ENCODE data around the gene SEC14L3. TPM values are rescaled to one million over a fixed set of nuclear protein-coding genes. Genes with fewer than 3 reads are reported as not detected.

The SEC14L3 gene
- total and polyA plus RNA-seq, 2 donors (not counting 1 experiment from before 2014, with no cell fraction given): not detected

DNA sequence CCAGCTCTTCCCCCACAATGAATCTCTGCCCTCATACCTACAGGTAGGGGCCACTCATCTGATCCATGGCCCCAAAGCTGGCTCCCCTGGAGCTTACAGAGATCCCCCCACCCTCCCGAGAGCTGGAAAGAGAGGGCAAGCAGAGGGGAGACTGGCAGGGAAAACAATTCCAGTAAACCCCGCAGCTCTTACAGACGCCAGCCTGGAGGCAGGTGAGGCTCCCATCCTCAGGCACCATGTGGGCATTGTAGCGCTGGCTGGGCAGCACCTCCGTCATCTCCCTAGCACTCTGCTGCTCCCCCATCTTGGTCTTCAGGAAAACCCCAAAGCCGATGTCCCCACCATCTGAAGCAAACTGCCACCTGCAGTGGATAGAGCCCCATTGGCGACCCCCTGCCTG is 19.6 kb upstream of the SEC14L3 start:
- no peak overlapping the region for H2AFZ ChIP-seq (ENCODE audit: insufficient read depth, low read depth, low read length, poor library complexity, severe bottlenecking)
- H3K27me3 ChIP-seq (replicated peaks in 1 of 4; ENCODE audit: control extremely low read depth in 1 of 4, control insufficient read depth in 3 of 4, insufficient read depth in 4 of 4, low read length in 3 of 4): peaks cover 0 to 3% (median 0%) of the 10 kb centered on the region in 4 experiments
- H3K4me1 ChIP-seq (ENCODE audit: control insufficient read depth in 2 of 2, insufficient read depth in 2 of 2, low read length in 2 of 2): no peaks in the 10 kb centered on the region
- CTCF ChIA-PET: interaction anchor here (1.5 kb wide), 1 partner anchor 101 kb away, joined by 3 read pairs; no protein-coding TSS in a partner anchor
- TF ChIP-seq, protein P1, sequence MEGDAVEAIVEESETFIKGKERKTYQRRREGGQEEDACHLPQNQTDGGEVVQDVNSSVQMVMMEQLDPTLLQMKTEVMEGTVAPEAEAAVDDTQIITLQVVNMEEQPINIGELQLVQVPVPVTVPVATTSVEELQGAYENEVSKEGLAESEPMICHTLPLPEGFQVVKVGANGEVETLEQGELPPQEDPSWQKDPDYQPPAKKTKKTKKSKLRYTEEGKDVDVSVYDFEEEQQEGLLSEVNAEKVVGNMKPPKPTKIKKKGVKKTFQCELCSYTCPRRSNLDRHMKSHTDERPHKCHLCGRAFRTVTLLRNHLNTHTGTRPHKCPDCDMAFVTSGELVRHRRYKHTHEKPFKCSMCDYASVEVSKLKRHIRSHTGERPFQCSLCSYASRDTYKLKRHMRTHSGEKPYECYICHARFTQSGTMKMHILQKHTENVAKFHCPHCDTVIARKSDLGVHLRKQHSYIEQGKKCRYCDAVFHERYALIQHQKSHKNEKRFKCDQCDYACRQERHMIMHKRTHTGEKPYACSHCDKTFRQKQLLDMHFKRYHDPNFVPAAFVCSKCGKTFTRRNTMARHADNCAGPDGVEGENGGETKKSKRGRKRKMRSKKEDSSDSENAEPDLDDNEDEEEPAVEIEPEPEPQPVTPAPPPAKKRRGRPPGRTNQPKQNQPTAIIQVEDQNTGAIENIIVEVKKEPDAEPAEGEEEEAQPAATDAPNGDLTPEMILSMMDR (IDR thresholded peaks at IDR 0.05): no peak
- H3K9ac ChIP-seq (ENCODE audit: low read length): no peak overlapping the region
- POLR2A ChIA-PET: no interaction called here
- no peaks in the 10 kb centered on the region for H3K9me3 ChIP-seq (ENCODE audit: control extremely low read depth in 1 of 3, control insufficient read depth in 2 of 3, insufficient read depth in 1 of 3, low read length in 2 of 3)
- H3K36me3 ChIP-seq (replicated peaks in 1 of 2; ENCODE audit: control extremely low read depth in 1 of 2, control insufficient read depth in 1 of 2, extremely low read depth in 1 of 2, insufficient read depth in 2 of 2, low read length in 1 of 2): no peaks in the 10 kb centered on the region
- H3K4me2 ChIP-seq (replicated peaks; ENCODE audit: low read depth, low read length, poor library complexity, severe bottlenecking): no peak overlapping the region
- Mint-ChIP-seq H3K4me1 (no peaks in the 10 kb centered on the region), H3K27ac (no peak overlapping the region), H3K4me3 (no peak overlapping the region), H3K9me3 (ENCODE audit: insufficient read depth) (no peaks in the 10 kb centered on the region), H3K27me3 (peaks cover 12% of the 10 kb centered on the region)
- ATAC-seq (ENCODE audit: low read depth) (no peak), DNase-seq (no peak)
- intact Hi-C loops (cut with micrococcal nuclease): no loop called here
- H4K20me1 ChIP-seq (ENCODE audit: control insufficient read depth, insufficient read depth, low read length, poor library complexity, severe bottlenecking): no peaks in the 10 kb centered on the region
- no peaks in the 10 kb centered on the region for H3K79me2 ChIP-seq (ENCODE audit: control insufficient read depth, insufficient read depth, low read length)
- WGBS (ENCODE audit: insufficient coverage): 98% methylated on average over 4 of the region's 7 CpGs
- H3K4me3 ChIP-seq (ENCODE audit: control extremely low read depth in 1 of 5, extremely low read depth in 1 of 5, insufficient read depth in 1 of 5, low read depth in 2 of 5, low read length in 4 of 5): no peak overlapping the region
- H3K27ac ChIP-seq (ENCODE audit: low read length in 2 of 2): no peak overlapping the region

DNA sequence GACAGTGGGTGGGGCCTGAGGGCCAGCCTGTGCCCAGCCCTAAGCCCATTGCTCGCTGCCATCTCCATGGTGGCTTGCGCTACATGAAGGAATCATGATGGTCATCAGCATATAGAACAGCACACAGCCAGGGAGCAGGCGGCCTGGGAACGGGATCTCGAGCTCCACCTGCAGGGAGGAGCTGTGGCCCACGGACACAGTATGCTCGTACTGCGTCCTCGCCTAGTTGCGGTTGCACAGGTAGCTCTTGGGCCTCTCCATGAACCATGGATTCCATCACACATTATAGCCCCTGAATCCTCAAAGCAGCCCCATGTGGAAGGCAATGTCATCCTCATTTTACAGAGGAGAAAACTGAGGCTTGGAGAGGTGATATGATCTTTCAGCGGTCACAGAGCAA is 18.6 kb upstream of the SEC14L3 start:
- no peak overlapping the region for H3K27ac Mint-ChIP-seq
- intact Hi-C loops (cut with micrococcal nuclease): no loop called here
- no peak for TF ChIP-seq EZH2 (IDR thresholded peaks at IDR 0.05; ENCODE audit: borderline replicate concordance, insufficient read depth, low read depth, low read length, poor library complexity, severe bottlenecking)
- TF ChIP-seq, protein P1 (IDR thresholded peaks at IDR 0.05): no peak
- H3K9me3 Mint-ChIP-seq (ENCODE audit: insufficient read depth): no peaks in the 10 kb centered on the region
- 74% methylated on average over 5 of the region's 11 CpGs for WGBS (ENCODE audit: insufficient coverage)
- no peaks in the 10 kb centered on the region for H4K20me1 ChIP-seq (ENCODE audit: control insufficient read depth, insufficient read depth, low read length, poor library complexity, severe bottlenecking)
- no peaks in the 10 kb centered on the region for H3K79me2 ChIP-seq (ENCODE audit: control insufficient read depth, insufficient read depth, low read length)
- no peak overlapping the region for H3K9ac ChIP-seq (ENCODE audit: low read length)
- H2AFZ ChIP-seq (ENCODE audit: insufficient read depth, low read depth, low read length, poor library complexity, severe bottlenecking): no peak overlapping the region
- no peak overlapping the region for H3K4me3 Mint-ChIP-seq
- no peak overlapping the region for H3K4me2 ChIP-seq (replicated peaks; ENCODE audit: low read depth, low read length, poor library complexity, severe bottlenecking)
- POLR2A ChIA-PET: no interaction called here
- H3K36me3 ChIP-seq (replicated peaks in 1 of 2; ENCODE audit: control extremely low read depth in 1 of 2, control insufficient read depth in 1 of 2, extremely low read depth in 1 of 2, insufficient read depth in 2 of 2, low read length in 1 of 2): no peaks in the 10 kb centered on the region
- CTCF ChIA-PET: interaction anchor here (0.5 to 1.8 kb wide), 3 partner anchors 100 to 203 kb away, joined by 3 to 4 read pairs (median 3); no protein-coding TSS in a partner anchor
- ATAC-seq (ENCODE audit: low read depth): no peak
- peaks cover 12% of the 10 kb centered on the region for H3K27me3 Mint-ChIP-seq
- no peak for DNase-seq
- no peak overlapping the region for H3K4me3 ChIP-seq (ENCODE audit: control extremely low read depth in 1 of 5, extremely low read depth in 1 of 5, insufficient read depth in 1 of 5, low read depth in 2 of 5, low read length in 4 of 5)
- no peaks in the 10 kb centered on the region for H3K4me1 ChIP-seq (ENCODE audit: control insufficient read depth in 2 of 2, insufficient read depth in 2 of 2, low read length in 2 of 2)
- H3K9me3 ChIP-seq (ENCODE audit: control extremely low read depth in 1 of 3, control insufficient read depth in 2 of 3, insufficient read depth in 1 of 3, low read length in 2 of 3): no peaks in the 10 kb centered on the region
- H3K4me1 Mint-ChIP-seq: no peaks in the 10 kb centered on the region
- H3K27ac ChIP-seq (ENCODE audit: low read length in 2 of 2): no peak overlapping the region
- peaks cover 0 to 3% (median 0%) of the 10 kb centered on the region in 4 experiments for H3K27me3 ChIP-seq (replicated peaks in 1 of 4; ENCODE audit: control extremely low read depth in 1 of 4, control insufficient read depth in 3 of 4, insufficient read depth in 4 of 4, low read length in 3 of 4)
